Natural killer cell (primary cell): ENCODE results near the gene RALBP1. TPM values are rescaled to one million over a fixed set of nuclear protein-coding genes. Genes with fewer than 3 reads are reported as not detected.
A peak's percentile ranks its signal among the peaks of the same experiment; 100 is the strongest.

Source experiments
- ATAC-seq, 3 donors: fragments of 150-1000 bp in 2 of 3; fragments of 200-7000 bp in 1 of 3; cut with Tn5 transposase; 1 replicate in 1 of 3; 2 replicates in 2 of 3; pipeline ENCODE4 v1.10.0; 2021; ENCODE audit warnings: mild to moderate bottlenecking in 2 of 3, moderate library complexity in 2 of 3
- DNase-seq, 2 donors: peaks; one replicate each; pipeline versions ENCODE4 v3.0.0 to v3.0.0-alpha.2; 2013 to 2021; ENCODE audit warnings: mixed read lengths in 1 of 2
- H3K27ac ChIP-seq: one replicate; pipeline ENCODE4 v1.5.1; 2013; ENCODE audit warnings: mild to moderate bottlenecking, low read length
- H3K27me3 ChIP-seq: one replicate; pipeline ENCODE4 v1.6.1; 2013; ENCODE audit warnings: low read length; ENCODE audit not compliant: control insufficient read depth, insufficient read depth
- H3K36me3 ChIP-seq: one replicate; pipeline ENCODE4 v1.6.1; 2013; ENCODE audit warnings: low read length; ENCODE audit not compliant: control insufficient read depth, insufficient read depth
- H3K4me1 ChIP-seq: one replicate; pipeline ENCODE4 v1.6.1; 2013; ENCODE audit warnings: low read length; ENCODE audit not compliant: control insufficient read depth, insufficient read depth
- H3K4me3 ChIP-seq: one replicate; pipeline ENCODE4 v1.5.1; 2013; ENCODE audit warnings: low read length
- H3K9me3 ChIP-seq: one replicate; pipeline ENCODE4 v1.6.1; 2013; ENCODE audit warnings: low read length; ENCODE audit not compliant: control insufficient read depth, insufficient read depth
- H3K27ac Mint-ChIP-seq, 2 donors: one replicate each; pipeline ENCODE4 v1.8.0; 2022; ENCODE audit warnings: mild to moderate bottlenecking in 2 of 2, mixed read lengths in 2 of 2, moderate library complexity in 1 of 2
- H3K27me3 Mint-ChIP-seq, 2 donors: one replicate each; pipeline ENCODE4 v1.8.0; 2022; ENCODE audit warnings: low read depth in 2 of 2, mixed read lengths in 2 of 2
- H3K36me3 Mint-ChIP-seq: one replicate; pipeline ENCODE4 v1.8.0; 2022; ENCODE audit warnings: mixed read lengths
- H3K4me1 Mint-ChIP-seq, 2 donors: one replicate each; pipeline ENCODE4 v1.8.0; 2022; ENCODE audit warnings: mixed read lengths in 2 of 2
- H3K4me3 Mint-ChIP-seq: one replicate; pipeline ENCODE4 v1.8.0; 2022; ENCODE audit warnings: mild to moderate bottlenecking, moderate library complexity, mixed read lengths
- H3K9me3 Mint-ChIP-seq, 2 donors: one replicate each; pipeline ENCODE4 v1.8.0; 2022; ENCODE audit warnings: mixed read lengths in 2 of 2
- CTCF ChIP-seq: fragments of 200-600 bp; IDR thresholded peaks from one replicate; pipeline ENCODE4 v1.8.0; 2022; ENCODE audit warnings: antibody characterized with exemption
- WGBS: methylation state at CpG from one replicate; pipeline ENCODE4 v1.1.7; 2013; ENCODE audit warnings: missing lambda C conversion rate; ENCODE audit not compliant: insufficient coverage; 5-methylcytosine and 5-hydroxymethylcytosine counted together
- intact Hi-C: fragments of 100-400 bp; cut with micrococcal nuclease; formaldehyde crosslinking; loops from one replicate; pipeline ENCODE4 v1.14.2; 2022
- total RNA-seq, 4 donors: library from RNA; stranded (reverse); fragments of 120-200 nt in 1 of 4; gene quantifications; one replicate each; pipeline versions ENCODE4 v1.2.3 to v1.2.4, GENCODE V29; 2013 to 2022

Gene RALBP1
- total RNA-seq, 3 donors from 2014 or later (not counting 1 experiment from before 2014, with no cell fraction given): 27.3 to 40.0 (median 33.4) TPM

- peak overlapping the region in 1 of 2 donors; percentile 31 for H3K27ac Mint-ChIP-seq
- H3K4me1 ChIP-seq: no peaks in the 10 kb centered on the region
- H3K9me3 ChIP-seq: no peaks in the 10 kb centered on the region
- no peak overlapping the region for H3K4me3 ChIP-seq
- ATAC-seq (no peak), DNase-seq (no peak)
- no peaks in the 10 kb centered on the region for H3K27me3 Mint-ChIP-seq
- H3K36me3 Mint-ChIP-seq: peaks cover 15% of the 10 kb centered on the region
- no peak overlapping the region for H3K4me3 Mint-ChIP-seq
- H3K4me1 Mint-ChIP-seq: no peaks in the 10 kb centered on the region
- WGBS: 88% methylated on average over 4 of the region's 4 CpGs
- H3K36me3 ChIP-seq: peaks cover 24% of the 10 kb centered on the region
- no peak overlapping the region for H3K27ac ChIP-seq
- no peaks in the 10 kb centered on the region for H3K9me3 Mint-ChIP-seq
- no peaks in the 10 kb centered on the region for H3K27me3 ChIP-seq
- intact Hi-C loops: no loop called here
- no peak for TF ChIP-seq CTCF
These were observed 67.6 kb downstream of the RALBP1 start for GRCh38 chr18:9542924-9543323.

- ATAC-seq (no peak), DNase-seq (no peak)
- Mint-ChIP-seq H3K9me3 (no peaks in the 10 kb centered on the region), H3K4me3 (no peak overlapping the region), H3K36me3 (peaks cover 33% of the 10 kb centered on the region), H3K27me3 (no peaks in the 10 kb centered on the region), H3K4me1 (no peaks in the 10 kb centered on the region), H3K27ac (peak overlapping the region in 1 of 2 donors; percentile 16)
- 88% methylated on average over 5 of the region's 5 CpGs for WGBS
- TF ChIP-seq CTCF: no peak
- Histone ChIP-seq H3K27me3 (no peaks in the 10 kb centered on the region), H3K9me3 (no peaks in the 10 kb centered on the region), H3K27ac (no peak overlapping the region), H3K36me3 (peaks cover 42% of the 10 kb centered on the region), H3K4me3 (no peak overlapping the region), H3K4me1 (no peaks in the 10 kb centered on the region)
- intact Hi-C loops: no loop called here
These were observed 69.7 kb downstream of the RALBP1 start for GRCh38 chr18:9545029-9545428.

- Mint-ChIP-seq H3K27ac (no peak overlapping the region), H3K4me3 (no peak overlapping the region), H3K4me1 (no peaks in the 10 kb centered on the region), H3K36me3 (peaks cover 33% of the 10 kb centered on the region), H3K27me3 (no peaks in the 10 kb centered on the region), H3K9me3 (no peaks in the 10 kb centered on the region)
- no peaks in the 10 kb centered on the region for H3K4me1 ChIP-seq
- WGBS: 89% methylated on average over 6 of the region's 6 CpGs
- no peak overlapping the region for H3K4me3 ChIP-seq
- DNase-seq: no peak
- peaks cover 45% of the 10 kb centered on the region for H3K36me3 ChIP-seq
- H3K27ac ChIP-seq: no peak overlapping the region
- no peak for TF ChIP-seq CTCF
- H3K27me3 ChIP-seq: no peaks in the 10 kb centered on the region
- no peak for ATAC-seq
- H3K9me3 ChIP-seq: no peaks in the 10 kb centered on the region
- intact Hi-C loops: no loop called here
These were observed 71.2 kb downstream of the RALBP1 start for GRCh38 chr18:9546468-9546867.

GRCh38 chr18:9547782-9548181, 72.5 kb downstream of the RALBP1 start:
- Mint-ChIP-seq H3K9me3 (no peaks in the 10 kb centered on the region), H3K27me3 (no peaks in the 10 kb centered on the region), H3K4me1 (peaks cover 0 to 6% of the 10 kb centered on the region in 2 donors), H3K36me3 (peaks cover 37% of the 10 kb centered on the region), H3K27ac (no peak overlapping the region), H3K4me3 (no peak overlapping the region)
- no peak for ATAC-seq
- WGBS: 99% methylated on average over 7 of the region's 7 CpGs
- Histone ChIP-seq H3K27me3 (no peaks in the 10 kb centered on the region), H3K36me3 (peaks cover 55% of the 10 kb centered on the region), H3K27ac (no peak overlapping the region), H3K9me3 (no peaks in the 10 kb centered on the region), H3K4me3 (no peak overlapping the region), H3K4me1 (no peaks in the 10 kb centered on the region)
- intact Hi-C loops: no loop called here
- DNase-seq: no peak
- TF ChIP-seq CTCF: no peak
